CD4-positive, alpha-beta T cell treated with Interleukin-2 at 100 ng/mL for 4 hours (primary cell): ENCODE data around the gene CENPN.

ENCODE experiments used
- DNase-seq: peaks from one replicate; pipeline ENCODE4 v3.0.0-alpha.2; 2020; ENCODE audit warnings: low spot score

Gene CENPN

GRCh38 chr16:81006813-81007695, at the start of gene CENPN, which contains the start of gene CMC2:
TSS of gene CENPN (plus strand) at chr16:81007214. CDS start at chr16:81011940, 4,726 bp downstream.
TSS of gene CMC2 (minus strand) at chr16:81006885. CDS start at chr16:80997394, 9,491 bp downstream.
- peak; percentile 99 for DNase-seq

- DNase-seq = no peak
These were observed 48.7 kb upstream of the CENPN start for GRCh38 chr16:80958284-80958683.

GRCh38 chr16:80962879-80963278, 44.1 kb upstream of the CENPN start:
- DNase-seq = no peak

DNA sequence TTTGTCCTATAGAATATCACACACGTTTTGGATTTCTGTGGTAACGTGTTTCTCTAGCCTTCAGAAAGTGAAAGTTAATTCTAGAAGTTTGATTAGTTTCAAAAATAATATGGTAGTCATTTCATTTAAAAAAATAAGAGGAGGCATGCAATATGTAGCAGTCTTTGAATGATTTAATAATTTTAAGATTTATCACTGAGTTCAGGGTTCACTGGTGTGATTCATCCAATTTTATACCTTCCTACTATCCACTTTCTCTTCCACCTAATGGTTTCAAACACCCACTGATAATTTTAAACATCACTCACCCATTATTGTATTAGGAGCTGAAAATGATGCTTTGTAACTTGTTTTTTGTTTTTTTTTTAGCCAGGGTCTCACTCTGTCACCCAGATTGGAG, 42.7 kb upstream of the CENPN start:
- DNase-seq = no peak

- DNase-seq = no peak
These were observed 40.4 kb upstream of the CENPN start for GRCh38 chr16:80966617-80967016.

- no peak for DNase-seq
These were observed 38.5 kb upstream of the CENPN start for GRCh38 chr16:80968386-80969113.

- DNase-seq = no peak
These were observed 37.9 kb upstream of the CENPN start for GRCh38 chr16:80969114-80969484.

- DNase-seq = no peak
These were observed 35.2 kb upstream of the CENPN start for GRCh38 chr16:80971819-80972218.

DNA sequence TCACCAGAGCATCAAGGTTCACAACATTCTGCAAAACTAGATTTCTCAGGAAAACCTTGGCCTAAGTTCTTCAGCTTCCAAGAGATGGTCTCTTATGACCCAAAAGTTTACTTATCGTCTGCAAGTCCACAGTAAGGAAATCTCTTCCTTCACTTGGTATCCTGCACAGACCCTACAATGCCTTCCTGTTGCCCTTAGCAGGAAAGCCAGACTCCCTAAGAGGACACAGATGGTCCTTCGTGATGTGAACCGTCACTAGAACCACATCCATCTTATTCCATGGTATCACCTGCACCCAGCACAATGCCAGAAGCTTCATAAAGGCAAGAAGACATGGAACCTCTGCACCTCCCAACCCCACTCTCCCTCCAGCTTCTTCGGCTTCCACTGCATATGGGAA, 34.4 kb upstream of the CENPN start:
- DNase-seq = no peak

GRCh38 chr16:80973991-80974390, 33.0 kb upstream of the CENPN start:
- DNase-seq = no peak

GRCh38 chr16:80974649-80975376, 32.2 kb upstream of the CENPN start:
- no peak for DNase-seq

- no peak for DNase-seq
These were observed 30.1 kb upstream of the CENPN start for GRCh38 chr16:80976946-80977345.

DNA sequence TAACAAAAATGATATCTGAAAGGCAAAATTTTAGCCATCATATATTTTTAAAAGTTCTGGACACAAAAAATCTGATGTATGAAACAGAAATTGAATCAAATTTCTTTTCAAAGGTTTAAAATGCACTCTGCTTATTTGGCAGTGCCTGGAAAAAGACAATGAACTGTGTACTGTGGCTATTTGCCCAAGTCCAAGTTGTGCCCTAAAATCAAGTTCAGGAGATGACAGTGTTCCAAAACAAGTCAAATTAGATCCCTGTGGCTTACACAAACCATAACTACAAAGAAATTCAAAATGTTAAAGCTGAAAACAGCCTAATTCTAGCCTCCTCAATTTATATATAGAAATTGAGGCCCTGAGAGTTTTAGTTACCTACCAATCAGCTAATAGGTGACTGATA, 25.9 kb upstream of the CENPN start:
- no peak for DNase-seq

DNA sequence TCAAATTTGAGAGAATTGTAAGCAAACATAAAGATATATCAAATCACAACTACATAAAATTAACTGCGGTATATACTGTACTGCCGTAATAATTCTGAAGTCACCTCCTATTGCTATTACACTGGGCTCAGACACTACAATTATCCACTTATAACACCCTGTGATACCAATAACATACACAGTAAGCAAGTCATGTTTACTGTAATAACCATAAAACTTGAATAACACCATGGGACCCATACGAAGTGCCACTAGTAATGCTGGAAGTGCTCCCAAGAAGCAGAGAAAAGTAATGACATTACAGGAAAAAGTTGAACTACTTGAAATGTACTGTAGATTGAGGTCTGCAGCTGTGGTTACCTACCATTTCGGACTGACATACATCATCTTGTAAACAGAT, 24.4 kb upstream of the CENPN start:
- no peak for DNase-seq

- no peak for DNase-seq
These were observed 22.7 kb upstream of the CENPN start for GRCh38 chr16:80984124-80984892.

GRCh38 chr16:80985611-80986010, 21.4 kb upstream of the CENPN start:
- DNase-seq = no peak

DNA sequence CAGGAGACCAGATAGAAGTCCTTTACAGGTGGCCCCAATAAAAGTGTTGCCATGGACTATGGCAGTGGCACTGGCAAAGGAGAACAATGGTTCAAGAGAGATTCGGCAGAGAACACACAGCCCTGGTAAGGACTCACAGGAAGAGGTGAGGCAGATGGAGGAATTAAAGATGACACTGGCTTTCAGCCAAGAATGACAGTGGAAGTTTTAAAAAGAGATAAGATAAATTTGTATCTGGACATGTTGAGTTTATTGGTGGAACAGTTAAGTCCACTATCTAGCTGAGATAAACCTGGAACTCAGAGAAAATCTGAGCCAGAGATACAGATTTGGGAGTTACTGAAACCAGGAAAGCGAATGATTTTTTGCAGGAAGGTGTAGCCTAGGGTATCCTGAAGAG, 20.5 kb upstream of the CENPN start:
- DNase-seq = no peak

GRCh38 chr16:80988756-80989155, 18.3 kb upstream of the CENPN start:
- no peak for DNase-seq

DNA sequence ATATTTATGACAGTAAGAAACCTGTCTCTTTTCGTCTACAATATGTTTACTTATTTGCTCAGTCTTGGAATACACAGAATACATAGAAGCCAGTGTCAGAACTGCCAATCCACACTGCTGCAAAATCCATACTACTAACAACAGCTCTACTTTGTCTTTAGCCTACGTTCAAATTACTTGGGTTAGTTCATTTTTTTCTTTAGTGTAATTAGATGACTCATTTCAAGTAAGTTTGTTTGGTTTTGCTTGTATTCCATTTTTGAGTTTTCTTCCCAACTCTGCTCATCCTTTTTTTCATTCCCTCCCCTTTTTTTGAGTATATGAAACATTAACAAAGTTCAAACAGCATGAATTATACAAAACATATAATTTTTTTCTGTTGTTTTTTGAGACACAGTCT, 17.2 kb upstream of the CENPN start:
- no peak for DNase-seq

DNA sequence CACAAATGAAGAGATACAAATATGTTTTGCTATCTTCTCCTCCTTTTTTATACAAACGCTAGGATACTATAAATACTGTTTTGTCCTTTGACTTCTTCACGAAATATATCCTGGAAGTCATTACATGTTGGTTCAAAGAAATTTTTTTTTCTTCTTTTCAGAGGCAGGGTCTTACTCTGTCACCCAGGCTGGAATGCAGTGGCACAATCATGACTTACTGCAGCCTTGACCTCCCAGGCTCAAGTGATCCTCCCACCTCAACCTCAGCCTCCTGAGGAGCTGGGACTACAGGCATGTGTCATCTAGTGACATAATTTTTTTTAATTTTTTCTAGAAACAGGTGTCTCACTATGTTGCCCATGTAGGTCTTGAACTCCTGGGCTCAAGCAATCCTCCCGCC, 16.4 kb upstream of the CENPN start:
- DNase-seq = no peak

GRCh38 chr16:80990978-80991377, 16.0 kb upstream of the CENPN start:
- no peak for DNase-seq
